GM21619 (cell line): Measurements from ENCODE around the gene DVL1.

ENCODE experiments used
- ATAC-seq: cut with Tn5 transposase; IDR thresholded peaks from one replicate; pipeline ENCODE4 v1.9.1; 2021; ENCODE audit not compliant: unreplicated experiment

Gene DVL1

DNA sequence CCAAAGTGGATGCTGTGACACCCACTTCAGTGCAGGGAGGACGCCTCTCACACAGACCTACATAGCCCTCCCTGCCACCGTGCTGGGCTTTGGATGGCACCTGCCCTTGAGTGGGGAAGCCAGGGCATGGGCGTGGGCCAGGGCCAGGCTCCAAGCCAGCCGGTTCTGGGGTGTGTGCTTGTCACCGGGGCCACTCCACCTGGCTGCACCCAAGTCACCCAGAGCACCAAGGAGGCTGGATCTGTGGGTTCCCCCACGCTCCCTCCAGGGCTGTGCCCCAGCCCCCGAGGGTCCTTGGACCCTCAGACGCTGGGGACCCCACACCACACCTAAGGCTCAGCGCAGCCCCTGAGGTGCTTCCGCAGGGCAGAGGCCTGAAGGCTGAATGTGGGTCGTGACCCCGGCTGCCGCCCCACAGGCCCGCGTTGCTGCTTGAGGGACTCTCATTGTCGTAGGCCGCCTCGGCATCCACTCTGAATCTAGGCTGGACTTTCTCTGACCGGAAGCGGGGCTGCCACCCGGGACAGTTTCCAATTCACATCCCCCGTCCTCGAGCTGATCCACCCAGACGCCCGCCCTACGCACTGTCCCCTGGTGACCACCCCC, 7.7 kb upstream of the DVL1 start:
- ATAC-seq, result no peak

DNA sequence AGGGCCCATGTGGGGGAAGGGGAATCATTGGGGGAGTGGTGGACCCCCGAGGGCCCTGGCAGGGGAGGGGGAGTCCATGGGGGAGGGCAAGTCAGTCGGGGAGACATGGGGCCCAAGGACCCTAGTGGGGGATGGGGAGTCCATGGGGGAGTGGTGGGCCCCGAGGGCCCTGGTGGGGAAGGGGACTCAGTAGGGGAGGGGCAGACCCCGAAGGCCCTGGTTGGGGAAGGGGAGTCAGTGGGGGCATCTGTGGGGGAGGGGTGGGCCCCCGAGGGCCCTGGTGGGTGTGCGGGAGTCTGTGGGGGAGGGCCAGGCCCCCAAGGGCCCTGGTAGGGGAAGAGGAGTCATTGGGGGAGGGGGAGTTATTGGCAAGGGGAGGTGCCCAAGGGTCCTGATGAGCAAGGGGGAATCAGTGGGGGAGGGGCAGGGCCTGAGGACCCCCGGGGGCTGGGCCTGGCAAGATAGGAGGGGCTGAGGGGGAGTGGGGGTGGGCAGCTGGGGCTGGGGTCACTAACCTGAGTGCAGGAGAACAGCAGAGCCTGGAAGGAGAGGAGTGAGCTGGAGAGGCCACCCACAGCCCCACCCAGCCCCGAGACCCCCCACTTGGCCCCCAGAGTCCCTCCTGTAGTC, 7.1 kb upstream of the DVL1 start:
- ATAC-seq, result no peak

DNA sequence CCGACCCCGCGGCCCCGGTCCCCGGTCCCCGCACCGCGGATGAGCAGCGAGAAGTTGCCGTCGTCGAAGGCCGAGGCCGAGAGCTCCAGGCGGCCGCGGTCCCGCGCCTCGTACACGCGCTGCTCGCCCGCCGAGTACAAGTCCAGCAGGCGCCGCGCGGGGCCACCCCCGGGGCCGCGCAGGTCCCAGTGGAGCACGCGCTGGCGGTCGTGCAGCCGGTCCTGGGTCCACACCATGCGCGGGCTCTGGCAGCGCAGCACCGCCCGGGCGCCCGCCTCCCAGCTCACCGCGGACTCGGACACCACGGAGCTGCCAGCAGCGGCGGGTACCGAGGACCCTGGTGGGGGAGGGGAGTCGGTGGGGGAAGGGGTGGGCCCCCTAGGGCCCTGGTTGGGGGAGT, 6.2 kb upstream of the DVL1 start:
- ATAC-seq, result no peak

DNA sequence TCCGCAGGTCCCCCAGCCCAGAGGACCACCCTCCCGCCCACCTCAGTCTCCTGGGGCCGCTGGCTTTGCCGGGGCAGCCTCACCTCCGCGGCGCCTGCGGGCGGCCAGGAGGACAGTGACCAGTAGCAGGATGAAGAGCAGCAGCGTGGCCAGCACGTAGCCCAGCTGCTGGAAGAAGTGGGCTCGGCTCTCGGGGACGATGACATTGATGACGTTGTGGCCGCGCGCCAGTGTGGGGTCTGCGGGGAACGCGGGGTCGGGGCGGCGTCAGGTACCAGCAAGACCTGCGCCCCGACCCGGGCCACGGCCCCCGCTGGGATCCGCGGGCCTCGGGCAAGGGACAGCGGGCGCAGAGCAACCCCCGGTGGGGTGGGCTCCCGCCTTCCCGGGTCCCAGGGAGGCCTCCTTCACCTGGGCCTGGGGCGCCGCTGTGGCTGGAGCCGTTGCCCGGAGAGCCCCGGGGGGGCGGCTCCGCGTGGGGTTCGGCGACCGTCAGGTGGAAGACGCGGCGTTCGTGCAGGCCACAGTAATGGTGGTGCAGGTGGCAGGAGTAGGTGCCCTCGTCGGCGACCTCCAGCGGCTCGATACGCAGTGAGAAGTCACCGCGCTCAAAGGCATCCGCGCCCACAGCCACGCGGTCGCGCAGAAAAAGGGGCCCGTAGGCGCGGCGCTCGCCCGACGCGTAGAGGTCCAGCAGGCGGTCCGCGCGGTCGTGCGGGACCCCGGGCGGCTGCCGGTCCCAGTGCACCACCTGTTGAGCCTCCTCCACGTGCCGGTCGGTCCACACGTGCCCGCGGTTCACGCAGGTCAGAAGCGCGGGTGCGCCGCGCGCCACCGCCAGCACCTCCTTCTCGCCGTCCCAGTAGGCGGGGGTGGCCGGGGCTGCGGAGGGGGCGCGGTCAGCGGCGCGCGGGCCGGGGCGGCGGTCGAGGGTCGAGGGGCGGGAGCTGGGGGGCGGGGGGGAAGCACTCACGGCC, 5.3 kb upstream of the DVL1 start:
- ATAC-seq, result no peak

DNA sequence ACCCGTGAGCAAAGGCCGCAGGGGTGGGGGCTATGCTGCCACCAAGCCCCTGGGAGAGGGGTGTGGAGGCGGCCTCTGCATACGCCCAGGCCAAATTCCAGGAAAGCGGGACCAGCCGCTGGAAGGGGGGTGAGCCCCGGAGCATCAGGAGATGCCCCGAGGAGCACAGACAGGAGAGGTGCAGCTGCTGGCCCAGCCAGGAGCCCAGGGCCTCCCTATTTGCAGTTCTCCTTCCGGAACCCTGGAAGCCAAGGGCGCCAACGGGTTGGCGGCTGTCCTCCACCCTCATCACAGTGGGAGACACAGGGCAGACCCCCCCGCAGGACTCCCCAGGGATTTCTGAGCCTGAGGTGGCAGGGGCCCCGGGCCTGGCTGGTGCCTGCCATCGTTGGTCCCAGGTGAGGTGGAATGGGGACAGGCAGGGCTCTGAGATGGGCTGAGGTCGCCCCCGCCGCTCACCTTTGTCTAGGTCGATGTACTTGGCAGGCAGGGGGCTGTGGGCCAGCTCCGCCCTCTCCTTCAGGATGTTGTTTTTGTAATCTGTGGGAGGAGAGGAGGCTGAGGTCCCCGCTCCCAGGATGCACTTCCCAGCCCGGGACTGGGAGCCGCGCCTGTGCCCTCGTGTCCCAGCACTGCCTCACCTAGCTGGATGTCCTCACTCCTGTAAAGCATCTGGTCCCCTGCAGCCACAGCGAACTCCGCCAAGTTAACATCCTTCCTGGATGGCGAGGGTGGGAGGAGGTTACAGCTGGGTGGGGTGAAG, 4.4 kb upstream of the DVL1 start:
- ATAC-seq, result no peak

DNA sequence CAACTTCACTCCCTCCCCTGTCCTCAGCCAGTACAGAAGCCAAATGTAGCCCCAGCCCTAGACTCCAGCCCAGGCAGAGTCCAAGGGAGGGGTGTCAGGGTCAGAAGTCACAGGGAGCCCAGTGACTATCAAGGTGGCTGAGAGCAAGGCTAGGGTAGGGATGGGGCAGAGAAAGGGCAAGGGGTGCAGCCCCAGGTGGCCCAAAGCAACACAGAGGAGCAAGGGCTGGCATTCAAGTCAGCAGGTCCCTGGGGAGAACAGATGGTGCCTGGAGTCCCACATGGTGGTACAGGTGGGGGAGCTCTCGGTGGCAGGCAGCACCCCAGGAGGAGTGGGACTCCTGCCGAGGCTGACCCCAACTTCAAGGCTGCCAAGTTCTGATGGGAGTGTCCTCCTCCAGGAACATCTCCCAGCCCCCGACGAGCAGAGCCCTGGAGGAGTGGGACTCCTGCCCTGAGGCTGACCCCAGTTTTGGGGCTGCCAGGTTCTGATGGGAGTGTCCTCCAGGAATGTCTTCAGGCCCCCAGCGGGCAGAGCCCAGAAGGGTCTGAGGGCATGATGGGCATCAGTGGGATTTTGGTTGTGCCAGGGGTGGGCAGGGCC, 3.7 kb upstream of the DVL1 start:
- no peak for ATAC-seq

DNA sequence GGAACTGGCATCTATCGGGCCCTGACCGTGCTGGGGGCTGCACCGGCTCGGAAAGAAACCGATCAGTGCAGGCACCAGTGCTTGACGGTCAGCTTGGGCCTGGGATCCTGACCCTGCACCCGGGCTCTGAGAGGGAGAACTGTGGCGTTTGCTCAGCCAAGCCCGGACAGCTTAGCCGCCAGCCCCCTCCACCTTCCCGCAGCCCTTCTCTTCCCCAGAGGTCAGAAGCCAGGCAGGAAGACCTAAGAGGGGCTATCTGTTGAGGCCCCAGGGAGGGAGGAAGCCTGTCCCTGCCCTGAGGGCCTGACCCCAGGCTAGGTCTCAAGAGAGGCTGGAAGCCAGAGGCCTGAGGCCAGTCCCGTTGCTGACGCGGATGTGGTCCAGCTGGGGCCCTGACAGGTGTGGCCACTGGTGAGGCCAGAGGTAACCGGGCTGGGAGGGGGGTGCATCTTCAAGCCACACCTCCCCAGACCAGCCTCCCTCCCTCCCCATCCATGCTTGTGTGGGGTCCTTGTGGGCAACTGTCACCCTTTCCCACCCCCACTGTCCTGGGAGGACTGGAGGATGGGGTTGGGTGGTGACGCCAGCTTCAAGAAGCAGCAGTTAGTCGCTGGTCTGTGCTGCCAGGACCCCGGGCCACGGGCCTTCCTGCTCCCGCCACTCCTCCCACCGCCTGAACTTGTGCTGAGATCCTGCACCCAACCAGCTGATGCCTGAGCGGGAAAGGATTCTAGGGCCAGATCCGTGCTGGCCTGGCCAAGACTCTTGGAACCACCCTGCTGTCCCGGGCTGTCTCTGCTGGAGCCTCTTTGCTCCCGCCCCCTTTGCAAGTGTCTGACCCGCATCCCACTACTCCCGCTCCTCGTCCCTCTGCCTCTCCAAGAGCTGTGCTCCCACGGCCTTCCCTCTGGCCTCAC, 2.6 kb upstream of the DVL1 start:
- no peak for ATAC-seq

DNA sequence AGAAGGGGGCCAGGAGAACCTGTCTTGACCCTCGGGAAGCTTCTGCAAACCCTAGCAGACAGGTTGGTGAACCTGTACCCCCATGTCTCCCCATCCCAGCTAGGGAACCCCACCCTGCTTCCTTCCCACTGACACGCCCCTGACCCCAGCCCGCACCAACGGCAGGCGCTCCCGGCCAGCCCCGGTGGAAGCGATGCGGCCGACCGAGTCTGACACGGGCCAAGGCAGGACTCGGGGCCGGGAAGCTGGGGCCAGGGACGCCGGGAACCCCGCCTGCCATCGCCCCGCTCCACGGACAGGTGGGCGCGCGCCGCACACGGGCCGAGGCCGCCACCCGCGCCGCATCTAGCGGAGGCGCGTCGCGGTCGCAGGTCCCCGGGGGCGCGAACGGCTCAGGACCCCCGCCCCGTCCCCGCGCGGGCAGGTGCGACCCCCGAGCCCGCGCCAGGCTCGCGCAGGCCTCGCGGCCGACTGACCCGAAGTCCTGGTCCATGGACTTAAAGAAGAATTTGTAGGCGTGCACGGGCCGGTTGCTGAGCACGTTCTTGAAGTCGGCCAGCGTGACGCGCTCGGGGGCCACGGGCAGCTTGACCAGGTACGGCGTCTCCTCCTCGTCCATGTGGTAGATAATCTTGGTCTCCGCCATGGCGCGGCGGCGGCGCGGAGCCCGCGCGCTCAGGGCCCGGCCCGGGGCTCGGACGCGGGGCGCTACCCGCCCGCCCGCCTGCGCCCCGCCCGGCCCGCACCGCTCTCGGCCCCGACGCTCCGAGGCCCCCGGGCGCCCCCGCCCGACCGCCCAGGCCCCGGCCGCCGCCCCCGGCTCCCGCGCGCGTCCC, 580 bp downstream of the DVL1 start:
- peak; percentile 23 for ATAC-seq

DNA sequence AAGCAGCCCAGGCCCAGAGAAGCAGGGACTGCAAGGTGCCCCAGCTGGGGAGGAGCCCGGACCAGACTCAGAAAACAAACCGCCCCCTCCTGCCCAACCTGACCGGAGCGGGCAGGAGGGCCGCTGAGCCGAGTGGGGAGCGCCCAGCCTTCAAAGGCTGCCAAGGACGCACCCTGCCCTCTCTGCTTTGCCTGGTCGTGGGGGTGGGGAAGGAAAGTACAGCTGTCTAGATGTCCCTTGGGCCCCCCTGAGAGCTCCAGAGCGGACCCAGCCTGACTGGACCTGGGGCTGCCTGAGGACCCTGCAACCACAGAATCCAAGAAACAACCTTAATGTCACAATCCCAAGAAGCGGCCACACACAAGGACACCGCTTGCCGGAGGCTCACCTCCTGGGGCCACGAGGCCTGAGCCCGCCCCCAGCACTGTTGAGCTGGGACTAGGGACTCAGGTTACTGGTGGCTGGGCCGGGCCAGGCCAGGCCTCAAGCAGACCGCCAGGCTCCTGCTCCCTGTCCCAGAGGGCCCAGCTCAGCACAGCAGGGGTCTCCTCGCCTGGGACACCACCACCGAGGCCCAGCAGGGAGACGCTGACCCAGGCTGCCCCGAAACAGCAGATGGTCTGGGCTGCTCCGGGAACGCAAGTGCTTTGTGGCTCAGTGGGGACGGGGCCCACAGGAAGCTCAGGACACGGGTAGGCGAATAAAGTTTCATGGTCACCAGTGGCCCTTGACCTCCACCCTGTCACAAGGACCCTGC, 1.4 kb downstream of the DVL1 start:
- no peak for ATAC-seq

DNA sequence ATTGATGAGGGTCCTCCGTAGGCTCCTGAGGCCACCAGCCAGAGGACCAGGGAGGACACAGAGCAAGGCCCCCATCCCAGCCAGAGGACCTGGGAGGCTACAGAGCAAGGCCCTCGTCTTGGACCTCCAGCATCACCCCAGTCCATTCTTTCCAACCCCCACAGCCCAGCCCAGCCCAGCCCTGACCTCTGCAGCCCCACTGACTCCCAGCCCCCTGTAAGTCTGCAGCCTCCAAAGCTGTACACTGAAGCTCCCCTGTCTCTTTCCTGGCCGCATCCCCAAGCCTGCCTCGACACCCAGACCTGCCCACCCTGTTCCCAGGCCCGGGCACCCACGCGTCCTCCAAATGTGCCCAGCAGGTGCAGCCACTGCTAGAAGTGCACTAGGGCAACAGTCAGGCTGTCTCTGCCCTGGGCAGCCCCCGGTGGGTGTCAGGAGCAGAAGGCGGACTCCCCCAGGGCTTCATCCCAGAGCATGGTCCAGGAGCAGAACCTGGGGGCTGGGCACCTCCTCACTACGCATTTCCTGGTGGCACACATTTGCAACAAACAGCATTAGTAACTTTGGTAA, 2.1 kb downstream of the DVL1 start:
- ATAC-seq, result no peak

DNA sequence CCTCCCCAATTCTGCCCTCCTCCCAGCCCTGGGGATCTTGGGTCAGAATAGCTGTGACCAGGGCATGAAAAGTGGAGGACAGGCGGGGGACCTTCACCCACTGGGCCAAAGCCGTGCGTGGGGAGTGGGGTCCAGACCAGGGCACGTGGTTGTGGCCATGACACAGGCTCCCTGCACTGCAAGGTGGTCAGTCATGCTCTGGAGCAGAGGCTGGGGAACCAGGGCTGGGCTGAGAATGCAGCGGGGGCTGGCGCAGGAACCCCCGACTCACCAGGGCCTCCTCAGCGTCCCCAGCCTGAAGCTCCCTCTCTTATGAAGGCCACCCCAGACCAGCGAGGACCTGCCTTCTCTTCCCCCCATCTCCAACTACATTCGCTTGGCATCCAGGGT, 2.7 kb downstream of the DVL1 start:
- no peak for ATAC-seq

DNA sequence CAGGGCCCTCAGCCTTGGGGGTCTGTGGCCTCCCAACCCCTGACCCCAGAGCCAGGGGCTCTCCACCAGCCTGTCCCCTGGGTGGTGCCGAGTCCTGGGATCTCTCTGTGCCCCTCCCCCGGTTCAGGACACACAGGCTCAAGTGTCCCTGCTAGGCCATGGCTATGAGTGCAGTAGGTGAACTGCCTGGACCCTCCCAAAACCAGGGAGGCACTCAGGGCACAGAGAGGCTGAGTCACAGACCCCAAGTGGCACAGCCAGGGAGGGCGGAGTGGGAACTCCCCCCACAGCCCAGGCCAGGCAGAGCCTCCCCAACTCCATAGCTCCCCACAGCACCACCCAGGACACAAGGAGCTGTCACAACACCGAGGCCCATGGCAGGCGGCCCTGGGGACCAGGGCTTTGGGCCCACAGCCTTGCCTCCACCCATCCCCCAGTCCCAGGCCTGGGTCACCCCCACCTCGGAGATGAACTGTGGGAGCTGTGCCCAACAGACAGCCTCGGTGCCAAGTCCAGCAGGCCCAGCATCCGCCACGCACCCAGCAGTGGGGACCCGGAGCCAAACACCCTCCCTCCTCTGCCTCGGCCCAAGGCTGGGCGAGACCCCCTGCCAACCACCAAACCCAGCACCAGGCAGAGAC, 3.2 kb downstream of the DVL1 start:
- no peak for ATAC-seq

DNA sequence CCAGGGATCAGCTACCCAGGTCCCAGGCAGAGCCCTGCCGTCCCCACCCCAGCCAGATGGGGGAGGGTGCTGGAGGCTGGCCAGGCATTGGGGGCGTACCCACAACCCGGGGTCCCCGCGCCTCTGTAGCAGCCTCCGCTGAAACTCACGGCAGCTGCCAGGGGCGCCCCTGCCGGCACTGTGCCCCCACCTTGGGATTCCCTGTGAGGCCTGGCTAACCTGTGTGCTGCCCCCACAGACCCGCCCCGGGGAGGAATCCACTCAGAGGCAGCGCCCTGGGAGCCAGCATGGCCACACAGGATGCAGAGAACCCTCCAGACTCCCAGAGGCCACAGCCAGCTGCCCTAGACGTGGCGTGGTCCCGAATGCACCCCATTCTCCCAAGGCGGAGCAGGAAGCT, 3.8 kb downstream of the DVL1 start:
- ATAC-seq, result no peak

DNA sequence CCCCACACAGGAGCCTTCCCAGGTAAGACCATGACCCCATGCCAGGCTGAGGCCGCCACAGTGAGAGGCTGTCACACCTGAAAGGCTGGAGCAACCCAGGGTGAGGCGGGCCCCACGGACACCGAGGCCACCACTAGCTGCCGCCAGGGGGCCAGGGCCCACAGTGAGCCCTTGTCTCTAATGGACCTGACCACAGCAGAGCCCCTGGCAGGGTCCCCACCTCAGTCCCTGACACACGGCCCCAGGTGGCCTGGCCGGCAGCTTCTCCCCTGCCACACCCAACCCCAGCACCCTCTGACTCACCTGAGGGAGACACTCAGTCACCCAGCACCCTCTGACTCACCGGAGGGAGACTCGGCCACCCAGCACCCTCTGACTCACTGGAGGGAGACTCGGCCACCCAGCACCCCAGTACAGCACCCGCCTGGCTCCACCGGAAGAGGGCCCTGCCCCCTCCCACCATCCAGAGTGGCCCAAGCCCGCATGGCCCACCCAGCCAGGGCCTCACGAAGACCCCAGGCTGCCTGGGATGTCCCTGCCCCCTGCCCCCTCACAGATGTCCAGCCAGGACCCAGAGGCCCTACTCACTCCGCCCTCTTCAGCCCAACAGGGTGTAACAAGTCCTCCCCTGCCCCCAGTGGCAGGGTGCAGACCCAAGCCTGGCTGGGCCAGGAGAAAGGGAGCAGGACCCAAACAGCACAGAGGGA, 4.4 kb downstream of the DVL1 start:
- no peak for ATAC-seq

DNA sequence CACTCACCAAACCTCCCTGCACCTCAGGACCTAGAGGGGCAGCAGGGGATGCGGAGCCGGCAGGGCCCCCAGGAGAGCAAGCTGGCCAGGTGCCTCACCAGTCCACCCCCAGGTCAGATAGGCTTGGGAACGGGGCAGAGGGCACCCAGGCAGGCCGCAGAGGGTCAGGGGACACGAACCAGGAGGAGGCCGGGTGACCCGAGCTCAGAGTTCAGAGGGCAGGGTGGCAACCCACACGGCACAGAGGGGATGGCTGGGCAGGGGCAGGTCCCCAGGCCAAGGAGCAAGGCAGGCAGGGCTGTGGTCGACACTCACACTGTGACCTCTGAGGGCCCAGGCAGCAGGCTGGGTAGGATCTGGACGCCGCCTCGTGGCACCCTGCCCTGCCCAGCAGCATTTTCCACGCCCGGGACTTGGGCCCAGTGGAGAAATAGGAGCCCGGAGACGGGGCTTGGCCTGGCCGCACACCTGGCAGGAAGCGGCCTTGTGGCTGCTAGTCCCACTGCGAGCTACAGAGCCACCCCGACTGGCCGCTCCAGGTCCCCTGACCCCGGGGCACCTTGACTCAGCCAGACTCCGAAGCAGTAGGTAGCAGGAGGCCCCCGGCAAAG, 5.3 kb downstream of the DVL1 start:
- ATAC-seq, result no peak

DNA sequence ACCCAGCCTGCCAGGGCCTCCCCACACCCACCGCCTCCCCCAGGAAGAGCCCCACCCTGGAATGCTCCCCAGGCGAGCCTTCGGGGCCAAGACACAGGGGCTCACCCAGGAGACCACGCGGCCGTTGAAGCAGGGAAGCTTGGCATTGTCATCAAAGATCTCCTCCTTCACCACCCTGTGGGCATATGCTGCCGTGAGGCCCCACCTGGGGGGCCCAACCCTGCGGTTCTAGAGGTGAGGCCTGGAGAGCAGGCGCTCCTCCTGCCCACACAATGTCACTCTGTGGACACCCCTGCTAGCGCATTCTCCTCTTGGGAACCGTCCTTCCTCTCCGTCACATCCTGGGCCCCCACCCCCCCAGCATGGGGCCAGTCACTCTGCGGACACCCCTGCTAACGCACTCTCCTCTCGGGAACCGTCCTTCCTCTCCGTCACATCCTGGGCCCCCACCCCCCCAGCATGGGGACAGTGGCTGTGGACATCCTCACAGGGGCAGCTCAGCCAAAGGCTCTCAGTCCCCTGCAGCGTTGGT, 6.6 kb downstream of the DVL1 start:
- no peak for ATAC-seq
